Cardiac septum (tissue), 1 donor: ENCODE data around the gene NFYA. TPM values are rescaled to one million over a fixed set of nuclear protein-coding genes. Genes with fewer than 3 reads are reported as not detected.
"Not testable (repeated sequence)": the region's sequence is repeated elsewhere in the genome, so short reads cannot be mapped to it uniquely, and the experiment has no call there.

ENCODE experiments used
- DNase-seq: peaks from one replicate; pipeline ENCODE4 v3.0.0-alpha.2; 2020; ENCODE audit warnings: low spot score
- intact Hi-C: fragments of 100-400 bp; cut with DNase I; formaldehyde crosslinking; loops from one replicate; pipeline ENCODE4 v1.14.0; 2022
- total RNA-seq: library from RNA; stranded (reverse); fragmentation: NEBNext Ultra II Directional; extraction: Animal tissue kit (Norgen Biotek cat#: 25700); gene quantifications from one replicate; pipeline ENCODE4 v1.2.1, GENCODE V29; 2021
- donor health status: DM: no; HTN: no; CAD: no.

The NFYA gene
- total RNA-seq, 1 donor from 2014 or later: 12.9 TPM

GRCh38 chr6:41093729-41094128 lies 21.0 kb downstream of the NFYA start:
- intact Hi-C loops: no loop called here
- DNase-seq: no peak

GRCh38 chr6:41097467-41098090 lies 24.8 kb downstream of the NFYA start:
- DNase-seq: no peak
- intact Hi-C loops: no loop called here

- no peak for DNase-seq
- intact Hi-C loops: no loop called here
Measured at GRCh38 chr6:41098366-41098765, 25.6 kb downstream of the NFYA start.

- intact Hi-C loops: no loop called here
- DNase-seq: peak; percentile 82
Measured at GRCh38 chr6:41100871-41101287, 28.1 kb downstream of the NFYA start.

GRCh38 chr6:41103847-41104246 lies 31.1 kb downstream of the NFYA start:
- intact Hi-C loops: no loop called here

GRCh38 chr6:41111017-41111416 lies 38.2 kb downstream of the NFYA start:
- intact Hi-C loops: no loop called here
- no peak for DNase-seq

More at GRCh38 chr6:41103847-41104246, 31.1 kb downstream of the NFYA start:
- DNase-seq: no peak

- intact Hi-C loops: not testable (repeated sequence)
Measured at GRCh38 chr6:41115027-41115426, 42.3 kb downstream of the NFYA start.

GRCh38 chr6:41119508-41119907 lies 46.7 kb downstream of the NFYA start:
- intact Hi-C loops: no loop called here
- no peak for DNase-seq

More at GRCh38 chr6:41115027-41115426, 42.3 kb downstream of the NFYA start:
- DNase-seq: not testable (repeated sequence)

- intact Hi-C loops: no loop called here
- no peak for DNase-seq
Measured at GRCh38 chr6:41120058-41120457, 47.3 kb downstream of the NFYA start.

- DNase-seq: no peak
- intact Hi-C loops: no loop called here
Measured at GRCh38 chr6:41122373-41122772, 49.6 kb downstream of the NFYA start.

GRCh38 chr6:41122918-41123317 lies 50.1 kb downstream of the NFYA start:
- no peak for DNase-seq
- intact Hi-C loops: no loop called here

GRCh38 chr6:41125282-41125681 lies 52.5 kb downstream of the NFYA start:
- intact Hi-C loops: no loop called here
- DNase-seq: no peak

GRCh38 chr6:41132254-41132653 lies 59.5 kb downstream of the NFYA start:
- DNase-seq: no peak
- intact Hi-C loops: no loop called here

- intact Hi-C loops: no loop called here
- no peak for DNase-seq
Measured at GRCh38 chr6:41135062-41135832, 62.5 kb downstream of the NFYA start.

- no peak for DNase-seq
- intact Hi-C loops: no loop called here
Measured at GRCh38 chr6:41136911-41137310, 64.1 kb downstream of the NFYA start.

GRCh38 chr6:41147917-41148316 lies 75.1 kb downstream of the NFYA start:
- intact Hi-C loops: no loop called here
- no peak for DNase-seq

Other genes starting within 250 kb of the NFYA start
- 1.0 TPM for gene UNC5CL, start 33.8 kb upstream of the NFYA start, total RNA-seq
- gene TSPO2, start 30.5 kb upstream of the NFYA start, total RNA-seq: not detected
- 174 TPM for gene APOBEC2, start 19.8 kb upstream of the NFYA start, total RNA-seq
- 15.4 TPM for gene OARD1, start 618 bp upstream of the NFYA start, total RNA-seq
- gene TREML1, start 81.4 kb downstream of the NFYA start, total RNA-seq: not detected
- gene TREM2, start 90.1 kb downstream of the NFYA start, total RNA-seq: 1.1 TPM
- gene TREML2, start 128.2 kb downstream of the NFYA start, total RNA-seq: 0.22 TPM
- not detected for gene TREML4, start 155.4 kb downstream of the NFYA start, total RNA-seq
- 2.6 TPM for gene TREM1, start 213.7 kb downstream of the NFYA start, total RNA-seq